H9 (cell line): Measurements from ENCODE around the gene PCNX3. TPM values are rescaled to one million over a fixed set of nuclear protein-coding genes. Genes with fewer than 3 reads are reported as not detected.
A peak's percentile ranks its signal among the peaks of the same experiment; 100 is the strongest.

Experiments
- DNase-seq: peaks from one replicate; pipeline ENCODE4 v3.0.0-alpha.2; 2017
- H2AFZ ChIP-seq: one replicate; pipeline ENCODE4 v1.6.1; 2013; ENCODE audit warnings: mild to moderate bottlenecking, low read length, control low read depth, moderate library complexity
- H2AK5ac ChIP-seq: 2 replicates; pipeline ENCODE4 v1.6.1; 2013; ENCODE audit warnings: low read length, control low read depth, mixed read lengths; ENCODE audit not compliant: insufficient read length
- H2BK120ac ChIP-seq: one replicate; pipeline ENCODE4 v1.6.1; 2013; ENCODE audit warnings: low read depth, mild to moderate bottlenecking, low read length, control low read depth, inconsistent platforms; ENCODE audit not compliant: poor library complexity, severe bottlenecking
- H2BK12ac ChIP-seq: 2 replicates; pipeline ENCODE4 v1.6.1; 2013; ENCODE audit warnings: low read length, control low read depth, mixed read lengths, low read depth; ENCODE audit not compliant: insufficient read length
- H2BK15ac ChIP-seq: 2 replicates; pipeline ENCODE4 v1.6.1; 2013; ENCODE audit warnings: low read depth, low read length, control low read depth
- H2BK20ac ChIP-seq: one replicate; pipeline ENCODE4 v1.6.1; 2013; ENCODE audit warnings: low read depth, mild to moderate bottlenecking, low read length, control low read depth, inconsistent platforms; ENCODE audit not compliant: poor library complexity, severe bottlenecking
- H2BK5ac ChIP-seq: 2 replicates; pipeline ENCODE4 v1.6.1; 2013; ENCODE audit warnings: low read length, control low read depth, mixed read lengths; ENCODE audit not compliant: insufficient read length
- H3K14ac ChIP-seq: 2 replicates; pipeline ENCODE4 v1.6.1; 2013; ENCODE audit warnings: low read length, control low read depth; ENCODE audit not compliant: insufficient read depth
- H3K18ac ChIP-seq: 2 replicates; pipeline ENCODE4 v1.6.1; 2013; ENCODE audit warnings: low read depth, mild to moderate bottlenecking, mixed read lengths, low read length, control low read depth; ENCODE audit not compliant: insufficient read length
- H3K23ac ChIP-seq: 2 replicates; pipeline ENCODE4 v1.6.1; 2013; ENCODE audit warnings: low read length, control low read depth, mixed read lengths, low read depth; ENCODE audit not compliant: insufficient read length
- H3K23me2 ChIP-seq: 2 replicates; pipeline ENCODE4 v1.6.1; 2013; ENCODE audit warnings: low read depth, mild to moderate bottlenecking, mixed read lengths, low read length, control low read depth; ENCODE audit not compliant: insufficient read length, poor library complexity, severe bottlenecking
- H3K27ac ChIP-seq: 2 replicates; pipeline ENCODE4 v1.5.1; 2013; ENCODE audit warnings: low read length, control low read depth, mixed read lengths, low read depth; ENCODE audit not compliant: insufficient read length
- H3K27me3 ChIP-seq: 2 replicates; pipeline ENCODE4 v1.6.1; 2013; ENCODE audit warnings: low read length, control low read depth, inconsistent platforms; ENCODE audit not compliant: insufficient read depth
- H3K4ac ChIP-seq: 2 replicates; pipeline ENCODE4 v1.6.1; 2013; ENCODE audit warnings: low read depth, mild to moderate bottlenecking, control low read depth, inconsistent platforms, low read length, moderate library complexity
- H3K4me1 ChIP-seq: 2 replicates; pipeline ENCODE4 v1.6.1; 2013; ENCODE audit warnings: low read length, control low read depth, inconsistent platforms; ENCODE audit not compliant: insufficient read depth
- H3K4me2 ChIP-seq: 2 replicates; pipeline ENCODE4 v1.6.1; 2013; ENCODE audit warnings: low read length, control low read depth, mixed read lengths; ENCODE audit not compliant: insufficient read length, insufficient read depth
- H3K56ac ChIP-seq: 2 replicates; pipeline ENCODE4 v1.6.1; 2013; ENCODE audit warnings: low read depth, mild to moderate bottlenecking, mixed read lengths, low read length, control low read depth; ENCODE audit not compliant: insufficient read length
- H3K79me1 ChIP-seq: 2 replicates; pipeline ENCODE4 v1.6.1; 2013; ENCODE audit warnings: low read depth, mild to moderate bottlenecking, moderate library complexity, low read length, control low read depth, inconsistent platforms; ENCODE audit not compliant: insufficient read depth, poor library complexity, severe bottlenecking
- H3K79me2 ChIP-seq: 2 replicates; pipeline ENCODE4 v1.6.1; 2013; ENCODE audit warnings: low read length, control low read depth, inconsistent platforms; ENCODE audit not compliant: insufficient read depth
- H3K9ac ChIP-seq: 2 replicates; pipeline ENCODE4 v1.6.1; 2013; ENCODE audit warnings: low read length, control low read depth, mixed read lengths; ENCODE audit not compliant: insufficient read length; ENCODE audit errors: extremely low read depth
- H3K9me3 ChIP-seq: one replicate; pipeline ENCODE4 v1.6.1; 2013; ENCODE audit warnings: low read depth, low read length, inconsistent platforms; ENCODE audit not compliant: control insufficient read depth
- H3T11ph ChIP-seq: one replicate; pipeline ENCODE4 v1.6.1; 2013; ENCODE audit warnings: mild to moderate bottlenecking, low read length, control low read depth, inconsistent platforms
- H4K20me1 ChIP-seq: one replicate; pipeline ENCODE4 v1.6.1; 2013; ENCODE audit not compliant: control insufficient read depth, insufficient read length, insufficient read depth
- H4K5ac ChIP-seq: 2 replicates; pipeline ENCODE4 v1.6.1; 2013; ENCODE audit warnings: low read depth, mild to moderate bottlenecking, mixed read lengths, low read length, control low read depth; ENCODE audit not compliant: insufficient read length
- H4K8ac ChIP-seq: replicated peaks from 2 replicates; pipeline ENCODE4 v1.6.1; 2013; ENCODE audit warnings: low read length, control low read depth, mixed read lengths, low read depth; ENCODE audit not compliant: insufficient read length
- H4K91ac ChIP-seq: 2 replicates; pipeline ENCODE4 v1.6.1; 2013; ENCODE audit warnings: low read depth, mild to moderate bottlenecking, moderate library complexity, mixed read lengths, low read length, control low read depth; ENCODE audit not compliant: insufficient read length
- H3K27ac Mint-ChIP-seq, 3 experiments: 2 replicates in 2 of 3; 3 replicates in 1 of 3; pipeline ENCODE4 v1.8.0; 2020 to 2021; ENCODE audit warnings: mixed read lengths in 3 of 3, mild to moderate bottlenecking in 1 of 3, moderate library complexity in 1 of 3
- H3K27me3 Mint-ChIP-seq: 2 replicates; pipeline ENCODE4 v1.8.0; 2021; ENCODE audit warnings: low read depth, mild to moderate bottlenecking, moderate library complexity, mixed read lengths
- H3K36me3 Mint-ChIP-seq, 3 experiments: 2 replicates in 2 of 3; 3 replicates in 1 of 3; pipeline ENCODE4 v1.8.0; 2020 to 2021; ENCODE audit warnings: low read depth in 3 of 3, mixed read lengths in 3 of 3; ENCODE audit not compliant: insufficient read depth in 1 of 3
- H3K4me1 Mint-ChIP-seq, 2 experiments: 2 replicates each; pipeline ENCODE4 v1.8.0; 2020; ENCODE audit warnings: mixed read lengths in 2 of 2
- H3K4me3 Mint-ChIP-seq, 2 experiments: 2 replicates in 1 of 2; 3 replicates in 1 of 2; pipeline ENCODE4 v1.8.0; 2020 to 2021; ENCODE audit warnings: mild to moderate bottlenecking in 2 of 2, mixed read lengths in 2 of 2, moderate library complexity in 1 of 2
- H3K9me3 Mint-ChIP-seq, 2 experiments: 2 replicates in 1 of 2; 3 replicates in 1 of 2; pipeline ENCODE4 v1.8.0; 2020; ENCODE audit warnings: mild to moderate bottlenecking in 2 of 2, mixed read lengths in 2 of 2, moderate library complexity in 1 of 2
- CTCF ChIP-seq: fragments of 200-600 bp; sonication (generic); conservative IDR thresholded peaks from 3 replicates; pipeline ENCODE4 v1.8.0; 2021; ENCODE audit warnings: antibody characterized with exemption, mild to moderate bottlenecking
- WGBS: extraction: QIAGEN DNeasy Blood & Tissue Kit; methylation state at CpG from one replicate; pipeline ENCODE4 v1.1.7; 2013; ENCODE audit warnings: missing lambda C conversion rate, low lambda C conversion rate, mixed read lengths; ENCODE audit not compliant: insufficient read length; ENCODE audit errors: extremely low coverage; 5-methylcytosine and 5-hydroxymethylcytosine counted together
- total RNA-seq: library from RNA; stranded (reverse); gene quantifications from 2 replicates; pipeline ENCODE4 v1.2.1, GENCODE V29; 2021

PCNX3 gene
- total RNA-seq, 1 experiment from 2014 or later = 50.5 TPM

- Histone ChIP-seq H2BK12ac (no peak overlapping the region), H3K23ac (no peak overlapping the region), H4K8ac (no peak overlapping the region), H3K4ac (no peak overlapping the region), H4K5ac (no peak overlapping the region), H4K20me1 (no peaks in the 10 kb centered on the region), H3T11ph (no peak overlapping the region), H2AFZ (no peak overlapping the region), H3K18ac (no peak overlapping the region), H2AK5ac (no peak overlapping the region), H3K9ac (no peak overlapping the region), H2BK120ac (no peak overlapping the region), H3K56ac (no peak overlapping the region), H3K14ac (no peak overlapping the region), H4K91ac (no peak overlapping the region), H3K9me3 (no peaks in the 10 kb centered on the region), H3K4me1 (peaks cover 4% of the 10 kb centered on the region; the same call in 1 of the 2 replicates), H3K79me1 (no peaks in the 10 kb centered on the region), H3K4me2 (no peak overlapping the region), H3K27me3 (no peaks in the 10 kb centered on the region), H3K79me2 (no peaks in the 10 kb centered on the region), H3K27ac (no peak overlapping the region), H2BK5ac (no peak overlapping the region), H2BK15ac (no peak overlapping the region), H3K23me2 (peaks cover 7% of the 10 kb centered on the region), H2BK20ac (no peak overlapping the region)
- H3K27ac Mint-ChIP-seq = no peak overlapping the region
- no peak for DNase-seq
- peaks cover 20 to 23% of the 10 kb centered on the region in 2 experiments for H3K4me1 Mint-ChIP-seq
- no peak for TF ChIP-seq CTCF
- H3K9me3 Mint-ChIP-seq = no peaks in the 10 kb centered on the region; a peak in 1 of 5 replicates
- peaks cover 18 to 32% (median 20%) of the 10 kb centered on the region in 3 experiments for H3K36me3 Mint-ChIP-seq
- peaks cover 3% of the 10 kb centered on the region for H3K27me3 Mint-ChIP-seq
- peak overlapping the region; percentile 78 to 80; a peak in 3 of 5 replicates for H3K4me3 Mint-ChIP-seq
- no CpG with 5 or more reads among the region's 3 CpGs for WGBS
These were observed 35.7 kb downstream of the PCNX3 start for GRCh38 chr11:65651339-65651588.
